Stimulated activated naive CD8-positive, alpha-beta T cell treated with anti-CD3 and anti-CD28 coated beads, Interleukin-15, Interleukin-2, amounts not matched to agents 100 U/mL and 50 U/mL, for 24 hours (primary cell): ENCODE results near the gene APMAP.
A peak's percentile ranks its signal among the peaks of the same experiment; 100 is the strongest.

Experiments used
- ATAC-seq: fragments of 150-1000 bp; cut with Tn5 transposase; one replicate; pipeline ENCODE4 v1.10.0; 2021
- DNase-seq: peaks from one replicate; pipeline ENCODE4 v3.0.0; 2021

Gene APMAP

DNA sequence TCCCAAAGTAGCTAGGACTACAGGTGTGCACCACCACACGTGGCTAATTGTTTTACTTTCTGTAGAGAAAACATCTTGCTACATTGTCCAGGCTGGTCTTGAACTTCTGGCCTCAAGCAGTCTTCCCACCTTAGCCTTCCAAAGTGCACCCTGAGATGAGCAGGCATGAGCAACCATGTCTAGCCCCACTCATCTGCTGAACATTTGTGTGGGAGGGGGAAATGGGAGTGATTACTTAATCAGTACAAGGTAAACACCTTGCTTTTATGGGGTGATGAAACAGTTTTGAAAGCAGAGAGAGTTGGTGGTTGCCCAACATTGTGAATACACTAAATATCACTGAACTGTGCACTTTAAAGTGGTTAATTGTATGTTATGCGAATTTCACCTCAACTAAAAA lies 5.3 kb downstream of the APMAP start:
- peak; percentile 55 for ATAC-seq
- no peak for DNase-seq

- ATAC-seq = no peak
- DNase-seq = no peak
Measured at GRCh38 chr20:24986436-24987015, 6.0 kb downstream of the APMAP start.

- DNase-seq (no peak), ATAC-seq (no peak)
Measured at GRCh38 chr20:24985802-24986201, 6.7 kb downstream of the APMAP start.

GRCh38 chr20:24984961-24985640 lies 7.5 kb downstream of the APMAP start:
- no peak for ATAC-seq
- DNase-seq = no peak

DNA sequence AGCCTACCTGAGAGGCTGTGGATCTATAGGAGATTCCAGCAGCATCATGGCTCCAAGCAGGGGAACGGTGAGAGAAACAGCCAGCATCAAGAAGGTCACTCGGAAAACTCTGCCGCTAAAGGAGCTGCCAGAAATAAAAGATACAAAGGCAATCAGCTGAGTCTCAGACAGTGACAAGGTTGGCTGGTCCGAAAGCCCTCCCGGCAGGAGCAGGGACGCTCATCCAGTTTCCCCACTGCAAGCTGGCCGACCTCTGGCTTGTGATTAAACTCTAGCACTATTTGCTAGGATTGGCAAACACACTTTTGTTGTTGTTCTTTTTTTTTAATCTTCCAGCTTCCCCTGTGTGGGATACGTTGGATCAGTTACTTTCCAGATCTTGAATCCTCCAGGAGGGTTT lies 8.7 kb downstream of the APMAP start:
- DNase-seq = no peak
- no peak for ATAC-seq

- ATAC-seq (no peak), DNase-seq (no peak)
Measured at GRCh38 chr20:24981790-24982189, 10.8 kb downstream of the APMAP start.

DNA sequence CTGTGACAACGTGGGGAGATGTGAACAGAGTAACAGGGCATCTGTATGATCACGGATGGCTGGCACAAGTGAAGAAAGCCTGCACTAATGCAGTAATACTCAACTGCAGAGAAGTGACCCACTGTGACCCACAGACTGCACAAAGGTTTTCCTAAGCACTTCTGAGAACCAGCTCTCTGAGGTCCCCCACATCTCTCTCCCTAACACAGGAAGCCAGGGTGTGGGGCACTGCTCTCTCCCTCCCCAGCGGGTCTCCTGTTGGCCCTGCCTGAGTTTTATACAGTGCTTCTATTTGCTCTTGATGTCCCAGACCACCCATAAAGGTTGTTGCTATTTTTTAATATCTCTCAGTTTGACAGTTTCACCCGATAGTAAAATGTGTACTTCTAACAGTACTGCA lies 11.3 kb downstream of the APMAP start:
- no peak for ATAC-seq
- no peak for DNase-seq

- no peak for DNase-seq
- ATAC-seq = no peak
Measured at GRCh38 chr20:24980291-24981053, 12.1 kb downstream of the APMAP start.

- no peak for ATAC-seq
- DNase-seq = no peak
Measured at GRCh38 chr20:24979036-24979960, 13.3 kb downstream of the APMAP start.

DNA sequence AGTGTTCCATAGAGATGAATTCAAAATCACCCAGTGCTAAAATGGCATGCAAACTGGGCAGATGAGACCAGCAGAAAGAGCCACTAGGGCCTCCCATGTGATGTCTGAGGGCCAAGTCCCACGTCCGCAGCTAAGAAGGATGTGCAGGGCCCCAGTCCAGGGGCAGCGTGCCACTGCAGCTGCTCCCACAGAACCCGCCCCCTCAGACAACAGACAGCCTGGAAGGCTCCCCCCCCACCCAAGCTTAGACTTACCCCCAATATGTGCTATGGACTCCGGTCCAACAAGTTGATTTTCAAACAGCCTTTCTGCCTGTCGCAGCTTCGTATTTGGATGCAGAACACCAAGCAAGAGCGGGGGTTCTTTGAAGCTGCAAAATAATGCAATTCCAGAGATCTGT lies 14.0 kb downstream of the APMAP start:
- DNase-seq = no peak
- no peak for ATAC-seq

DNA sequence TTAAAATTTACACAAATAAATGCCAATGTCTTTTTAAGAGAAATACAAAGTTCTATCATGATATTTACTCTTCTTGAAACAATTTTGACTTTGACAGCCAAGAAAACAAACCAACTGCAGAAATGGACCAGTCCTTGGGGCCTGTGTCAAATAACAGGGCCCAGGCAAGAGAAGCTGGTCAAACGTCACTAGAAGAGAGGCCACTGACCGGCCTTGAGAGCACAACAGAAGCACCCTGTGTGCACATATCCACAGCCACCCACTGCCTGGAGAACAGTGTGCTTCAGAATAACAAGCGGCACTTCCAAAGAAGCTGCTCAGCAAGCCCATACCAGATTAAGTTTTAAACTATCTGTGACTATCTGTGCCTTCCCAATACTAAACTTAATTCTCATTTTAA lies 14.8 kb downstream of the APMAP start:
- ATAC-seq = no peak
- DNase-seq = no peak

DNA sequence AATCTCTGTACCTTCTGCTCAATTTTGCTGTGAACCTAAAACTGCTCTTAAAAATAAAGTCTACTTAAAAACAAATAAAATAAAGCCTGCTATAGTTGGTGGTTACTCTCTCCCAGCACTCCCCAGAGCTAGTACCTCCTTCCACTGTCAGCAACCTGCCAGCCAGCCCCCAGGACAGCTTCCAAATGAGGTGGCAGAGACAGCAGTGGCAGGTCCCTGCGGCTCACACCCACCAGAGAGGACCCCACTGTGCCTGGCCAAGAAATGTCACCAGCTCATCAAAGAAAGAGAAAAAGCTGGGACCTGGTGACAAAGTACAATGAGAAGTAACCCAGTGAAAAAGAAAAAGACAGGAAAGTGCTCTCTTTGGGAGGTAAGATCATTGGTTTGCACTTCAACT lies 15.2 kb downstream of the APMAP start:
- ATAC-seq (no peak), DNase-seq (no peak)

DNA sequence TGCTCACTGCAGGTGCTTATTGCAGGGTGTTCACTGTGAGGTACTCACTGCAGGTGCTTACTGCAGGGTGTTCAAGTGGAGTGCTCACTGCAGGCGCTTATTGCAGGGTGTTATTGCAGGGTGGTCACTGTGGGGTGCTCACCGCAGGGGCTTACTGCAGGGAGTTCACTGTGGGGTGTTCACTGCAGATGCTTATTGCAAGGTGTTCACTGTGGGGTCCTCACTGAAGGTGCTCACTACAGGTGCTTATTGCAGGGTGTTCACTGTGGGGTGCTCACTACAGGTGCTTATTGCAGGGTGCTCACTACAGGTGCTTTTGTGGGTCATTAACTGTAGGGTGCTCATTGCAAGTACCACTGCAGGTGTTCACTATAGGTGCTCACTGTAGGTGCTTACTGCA lies 20.2 kb downstream of the APMAP start:
- DNase-seq (no peak), ATAC-seq (no peak)

- no peak for ATAC-seq
- DNase-seq = no peak
Measured at GRCh38 chr20:24971376-24972101, 21.0 kb downstream of the APMAP start.

DNA sequence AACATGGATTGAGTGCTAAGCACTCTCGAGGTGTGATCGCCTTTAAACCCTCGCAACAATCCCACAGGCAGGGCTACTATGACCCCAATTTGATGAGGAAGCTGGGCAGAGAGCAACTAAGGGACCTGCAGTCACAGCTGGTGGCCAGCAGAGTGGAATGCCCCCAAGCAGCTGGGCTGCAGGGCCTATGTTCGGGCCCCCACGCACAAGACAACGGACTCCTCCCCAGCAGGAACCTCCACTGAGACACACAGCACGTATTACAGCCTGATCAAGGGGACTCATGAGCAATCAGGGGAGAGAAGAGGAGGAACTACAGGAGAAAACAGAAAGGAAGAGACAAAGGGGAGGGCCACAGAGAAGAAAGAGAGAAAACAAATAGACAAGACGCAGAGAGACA lies 21.8 kb downstream of the APMAP start:
- ATAC-seq (no peak), DNase-seq (no peak)

DNA sequence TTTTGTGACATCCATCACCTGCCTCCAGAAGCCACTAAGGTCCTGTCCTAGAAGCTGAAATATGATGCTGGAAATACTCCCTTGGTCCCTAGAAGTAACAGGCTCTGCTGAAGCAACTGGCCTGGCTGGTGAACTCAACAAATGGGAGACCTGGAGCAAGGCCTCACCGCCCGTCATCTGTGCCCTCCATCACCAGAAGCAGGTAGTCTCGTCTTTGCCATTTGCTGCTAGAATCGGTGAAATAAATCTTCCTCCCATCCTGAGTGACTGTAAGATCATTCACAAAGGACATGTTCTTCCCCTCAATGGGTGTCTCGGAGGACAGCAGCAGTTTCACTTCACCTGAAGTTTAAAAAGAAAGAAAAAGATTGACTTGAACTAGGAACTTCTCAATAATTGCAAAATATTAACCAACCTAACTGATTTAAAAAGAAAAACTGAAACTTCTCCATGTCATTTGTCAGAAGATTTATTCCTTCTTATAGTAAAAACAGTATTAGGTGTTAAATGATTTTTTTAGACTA lies 22.5 kb downstream of the APMAP start:
- ATAC-seq = no peak

GRCh38 chr20:24969186-24970029 lies 23.1 kb downstream of the APMAP start:
- ATAC-seq = no peak
- no peak for DNase-seq

More for the DNA sequence above, 22.5 kb downstream of the APMAP start:
- no peak for DNase-seq

GRCh38 chr20:24968278-24968800 lies 24.2 kb downstream of the APMAP start:
- ATAC-seq = no peak
- DNase-seq = no peak

GRCh38 chr20:24966317-24967012 lies 26.1 kb downstream of the APMAP start:
- ATAC-seq = no peak

More at GRCh38 chr20:24966317-24967012, 26.1 kb downstream of the APMAP start:
- no peak for DNase-seq
